Raji (cell line): ENCODE measurements around the gene MAPK1.

Source experiments
- POLR2A ChIP-seq: IDR thresholded peaks from 2 replicates; pipeline ENCODE4 v1.6.1; 2011; ENCODE audit warnings: low read depth, low read length, control low read depth; ENCODE audit not compliant: insufficient read depth

MAPK1 gene

DNA sequence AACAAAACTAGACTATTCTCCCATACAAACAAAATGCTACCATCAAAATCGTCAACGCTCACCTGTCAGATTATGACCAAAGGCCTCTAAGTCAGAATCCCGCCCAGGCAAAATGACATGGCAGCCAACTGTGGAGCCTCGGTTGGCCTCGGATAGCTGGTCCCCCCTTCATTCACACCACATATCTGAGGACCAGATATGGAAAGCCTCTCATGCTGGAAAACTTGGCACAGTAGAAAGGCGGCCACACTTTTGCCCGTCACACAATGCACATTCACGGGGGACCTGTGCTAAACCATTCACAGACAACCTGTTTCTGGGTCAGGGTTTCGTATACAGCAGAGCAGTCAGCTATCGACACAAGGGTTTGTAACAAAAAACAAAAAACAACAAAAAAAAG is 11.2 kb downstream of the MAPK1 start:
- no peak for TF ChIP-seq POLR2A

DNA sequence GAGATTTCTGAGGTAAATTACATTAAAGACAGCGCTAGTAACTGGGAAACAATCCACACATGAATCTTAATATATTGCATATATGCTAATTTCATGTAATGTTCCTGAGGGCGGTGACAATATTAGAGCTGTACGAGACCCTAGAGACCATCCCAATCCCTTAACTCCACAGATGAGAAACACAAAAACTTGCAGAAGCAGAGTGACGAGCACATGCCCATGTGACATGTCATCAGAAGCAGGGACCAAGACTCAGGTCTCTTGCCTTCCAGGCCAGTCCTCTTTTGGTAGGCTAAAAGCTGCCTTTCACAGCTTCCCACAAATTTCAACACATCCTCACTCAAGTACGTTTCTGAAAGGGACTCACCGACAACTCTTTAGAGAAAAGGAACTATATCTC is 11.8 kb downstream of the MAPK1 start:
- no peak for TF ChIP-seq POLR2A

GRCh38 chr22:21850660-21851059 is 16.8 kb downstream of the MAPK1 start:
- TF ChIP-seq POLR2A, result no peak

- TF ChIP-seq POLR2A, result no peak
Measured at GRCh38 chr22:21849489-21849888, 18.0 kb downstream of the MAPK1 start.

DNA sequence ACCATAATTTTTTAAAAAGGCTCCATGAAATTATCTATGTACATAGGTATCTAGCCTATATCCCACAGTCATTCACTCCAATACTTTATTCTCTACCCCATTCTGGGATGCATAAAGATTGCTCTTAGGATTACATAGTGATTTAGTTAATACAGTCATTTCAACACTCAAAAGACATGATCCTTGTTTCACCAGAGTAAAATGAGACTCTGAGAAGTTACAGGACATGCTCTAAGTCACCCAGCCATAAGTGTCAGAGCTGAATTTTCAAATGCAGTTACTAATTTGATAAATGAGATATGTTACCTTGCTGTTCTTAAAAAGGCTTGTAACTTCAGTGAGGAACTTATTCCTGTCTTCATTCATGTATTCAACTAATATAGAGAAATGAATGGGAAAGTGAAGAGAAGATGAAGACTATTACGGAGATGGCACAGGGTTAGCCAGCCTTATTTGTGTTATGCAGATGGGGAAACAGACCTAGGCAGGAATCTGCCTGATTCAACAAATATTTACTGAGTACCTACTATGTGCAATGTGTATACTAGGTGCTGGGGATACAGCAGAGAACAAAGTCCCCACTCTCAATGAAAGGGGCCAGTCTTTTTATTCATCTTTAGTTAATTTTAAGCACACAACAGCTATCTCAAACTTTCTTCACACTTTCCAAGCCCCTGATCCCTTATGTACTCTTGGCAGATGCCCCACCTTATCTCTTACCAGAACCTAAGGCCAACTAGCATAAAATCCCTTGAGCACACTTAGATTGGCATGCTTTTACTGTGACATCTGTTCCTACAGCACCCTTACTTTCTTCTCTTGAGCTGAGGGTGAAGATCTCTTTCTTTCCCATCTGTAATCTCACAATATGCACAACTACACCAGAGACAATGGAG is 21.6 kb downstream of the MAPK1 start:
- no peak for TF ChIP-seq POLR2A

DNA sequence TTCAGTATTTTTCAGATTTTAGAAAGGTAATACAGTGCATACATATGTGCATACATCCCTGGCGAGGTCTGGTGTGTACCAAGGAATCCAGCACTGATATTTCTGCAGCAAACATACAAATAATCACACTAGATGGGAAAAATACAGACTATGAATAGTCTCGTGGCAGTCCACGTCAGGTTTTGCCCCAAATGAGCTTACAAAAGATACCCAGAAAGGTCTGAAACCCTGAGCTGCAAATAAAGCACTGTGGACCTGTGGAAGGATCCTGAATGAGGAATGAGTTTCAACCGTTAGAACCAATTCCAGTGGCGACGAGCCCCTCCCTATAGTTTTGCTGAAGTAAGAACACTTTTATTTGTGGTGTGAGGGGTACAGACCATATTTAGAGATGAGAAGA is 24.5 kb downstream of the MAPK1 start:
- TF ChIP-seq POLR2A, result no peak

DNA sequence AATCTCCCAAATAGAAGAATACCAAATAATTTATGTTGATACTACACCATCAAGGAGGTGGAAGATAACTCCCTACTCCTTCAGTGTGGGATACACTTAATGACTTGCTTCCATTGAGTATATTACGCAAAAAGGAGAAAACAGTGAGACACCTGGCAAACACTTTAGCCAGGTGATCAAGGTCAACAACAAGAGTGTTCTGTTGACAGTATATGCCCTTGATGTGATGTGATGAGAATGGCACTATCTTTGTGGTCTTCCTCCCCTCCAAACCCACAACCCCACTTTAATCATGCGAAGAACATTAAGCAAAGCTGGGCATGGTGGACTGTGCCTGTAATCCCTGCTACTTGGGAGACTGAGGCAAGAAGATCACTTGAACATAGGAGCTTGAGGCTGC is 26.0 kb downstream of the MAPK1 start:
- TF ChIP-seq POLR2A, result no peak

DNA sequence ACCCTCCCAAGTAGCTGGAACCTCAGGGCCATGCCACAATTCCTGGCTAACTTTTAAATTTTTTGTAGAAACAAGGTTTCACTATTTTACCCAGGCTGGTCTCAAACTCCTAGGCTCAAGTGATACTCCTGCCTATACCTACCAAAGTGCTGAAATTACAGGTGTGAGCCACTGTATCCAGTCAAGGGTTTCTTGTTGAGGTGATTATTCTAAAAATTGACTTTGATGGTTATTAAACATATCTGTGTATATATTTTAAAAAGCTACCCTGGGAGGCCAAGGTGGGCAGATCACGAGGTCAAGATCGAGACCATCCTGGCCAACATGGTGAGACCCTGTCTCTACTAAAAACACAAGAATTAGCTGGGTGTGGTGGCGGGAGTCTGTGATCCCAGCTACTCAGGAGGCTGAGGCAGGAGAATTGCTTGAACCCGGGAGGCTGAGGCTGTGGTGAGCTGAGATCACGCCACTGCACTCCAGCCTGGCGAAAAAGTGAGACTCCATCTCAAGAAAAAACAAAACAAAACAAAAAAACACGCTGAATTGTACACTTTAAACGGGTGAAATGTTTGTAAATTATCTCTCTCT is 27.1 kb downstream of the MAPK1 start:
- TF ChIP-seq POLR2A, result no peak

DNA sequence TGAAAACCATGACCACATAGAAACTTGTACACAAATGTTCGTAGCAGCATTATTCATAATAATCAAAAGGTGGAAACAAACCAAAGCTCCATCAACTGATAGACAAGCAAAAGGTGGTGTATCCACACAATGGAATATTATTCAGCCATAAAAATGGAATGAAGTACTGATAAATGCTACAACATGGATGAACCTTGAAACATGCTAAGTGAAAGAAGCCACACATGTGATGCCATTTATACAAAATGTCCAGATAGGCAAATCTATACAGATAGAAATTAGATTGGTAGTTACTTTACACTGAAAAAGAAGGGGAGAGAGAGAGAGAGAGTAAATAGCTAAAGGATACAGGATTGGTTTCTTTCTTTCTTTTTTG is 27.7 kb downstream of the MAPK1 start:
- TF ChIP-seq POLR2A, result no peak

DNA sequence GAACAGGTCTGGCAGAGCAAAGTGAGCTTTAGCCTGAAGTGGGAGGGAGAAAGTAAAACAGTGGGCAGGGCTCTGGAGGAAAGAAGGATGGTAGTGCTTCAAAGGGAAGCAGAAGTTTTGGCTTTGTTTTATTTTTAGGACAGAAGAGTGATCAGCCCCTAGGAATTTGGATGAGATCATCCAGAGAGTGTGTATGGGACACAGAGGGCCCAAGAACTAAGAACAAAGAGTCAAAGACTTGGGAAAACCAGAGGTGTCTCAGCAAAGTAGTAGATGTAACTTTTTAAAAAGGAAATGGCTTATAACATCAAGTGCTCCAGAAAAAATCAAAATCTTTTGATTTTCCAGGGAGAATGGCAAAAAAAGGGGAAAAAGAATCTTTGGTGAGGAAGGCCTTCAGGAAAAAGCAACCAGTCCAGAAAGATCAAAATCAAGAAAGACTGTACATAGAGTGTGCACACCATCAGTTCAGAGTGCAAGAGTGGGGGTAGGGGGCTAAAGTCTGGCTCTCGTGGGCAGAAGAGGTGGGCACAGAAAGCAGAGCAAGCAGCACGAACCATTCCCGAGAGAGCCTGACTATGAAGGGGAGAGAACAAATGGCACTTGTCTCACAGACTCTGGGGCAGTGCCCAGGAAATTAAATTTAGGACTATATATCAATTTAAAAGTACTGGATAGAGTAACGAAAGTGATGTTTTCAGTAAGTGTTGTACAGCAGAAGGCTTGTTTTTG is 30.0 kb downstream of the MAPK1 start:
- TF ChIP-seq POLR2A, result no peak

DNA sequence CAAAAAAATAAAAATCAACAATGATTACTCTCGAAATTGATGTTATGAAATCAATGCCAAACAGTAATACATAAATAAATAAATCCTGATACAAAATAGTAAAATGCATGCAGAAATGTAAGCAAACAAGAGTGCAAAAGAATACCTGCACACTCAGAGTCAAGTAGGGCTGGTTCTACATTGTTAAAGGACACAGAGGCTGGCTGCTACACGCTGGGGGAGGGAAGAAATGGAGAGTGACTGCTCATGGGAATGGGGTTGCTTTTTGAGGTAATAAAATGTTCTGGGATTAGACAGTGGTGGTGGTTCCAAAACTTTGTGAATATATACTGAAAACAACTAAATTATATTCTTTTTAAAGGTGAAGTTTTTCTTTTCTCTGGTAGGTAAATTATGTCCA is 32.1 kb downstream of the MAPK1 start:
- TF ChIP-seq POLR2A, result no peak

DNA sequence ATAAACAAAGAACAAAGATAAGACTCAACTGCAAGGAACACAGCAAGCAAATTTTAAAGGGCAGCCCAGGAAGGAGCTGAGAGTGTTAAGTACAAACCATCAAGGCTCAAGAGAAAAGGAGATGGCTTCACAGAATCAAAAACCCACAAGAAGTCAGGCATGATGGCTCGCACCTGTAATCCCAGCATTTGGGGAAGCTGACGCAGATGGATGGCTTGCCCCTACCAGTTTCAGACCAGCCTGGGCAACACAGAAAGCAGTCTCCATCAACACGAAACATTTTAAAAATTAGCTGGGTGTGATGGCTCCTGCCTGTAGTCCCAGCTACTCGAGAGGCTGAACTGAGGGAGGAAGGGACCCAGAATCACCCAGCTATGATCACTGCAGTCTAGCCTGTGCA is 32.6 kb downstream of the MAPK1 start:
- TF ChIP-seq POLR2A, result no peak

DNA sequence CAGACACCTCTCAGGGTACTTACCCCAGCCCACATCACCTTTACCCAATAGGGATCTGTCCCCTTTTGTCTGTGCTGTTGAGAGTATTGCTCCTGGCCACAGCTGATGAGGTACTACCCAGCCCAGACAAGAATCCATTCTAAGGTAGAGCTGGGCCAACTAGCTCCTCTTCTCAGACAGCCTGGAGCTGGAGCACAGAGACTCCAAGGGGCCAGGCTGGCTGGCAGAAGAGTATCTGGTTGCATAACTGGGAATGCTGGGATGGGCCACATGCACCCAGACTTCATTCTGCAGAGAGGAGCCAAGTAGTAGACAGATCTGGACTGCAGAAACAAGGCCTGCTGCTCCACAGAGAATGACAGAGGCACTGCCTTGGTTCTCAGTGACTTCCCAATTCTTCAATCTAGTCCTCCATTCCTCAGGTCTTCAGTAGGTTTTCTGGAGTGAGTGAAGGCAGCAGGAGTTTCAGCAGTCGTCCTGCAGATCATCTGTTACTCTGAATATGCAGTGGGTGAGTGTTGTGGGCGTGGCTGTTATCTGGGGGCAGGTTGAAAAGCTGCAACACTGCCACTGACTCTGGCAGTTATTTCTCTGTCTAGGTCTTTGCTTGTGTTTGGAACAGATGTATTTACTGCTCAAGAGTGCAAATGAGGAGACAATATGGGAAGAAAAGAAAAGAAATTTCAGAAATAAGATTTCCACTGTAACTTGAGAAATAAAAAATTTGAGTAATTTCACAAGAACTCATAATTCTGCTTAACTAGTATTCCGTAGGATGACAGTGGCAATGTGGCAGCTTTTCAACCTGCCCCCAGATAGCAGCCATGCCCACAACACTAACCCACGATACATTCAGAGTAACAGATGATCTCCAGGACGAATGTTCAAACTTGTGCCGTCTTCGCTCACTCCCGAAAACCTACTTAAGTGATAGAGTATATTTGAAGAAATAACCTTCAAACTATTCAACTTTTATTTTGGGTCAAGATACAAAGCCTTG is 34.9 kb downstream of the MAPK1 start:
- TF ChIP-seq POLR2A, result no peak

DNA sequence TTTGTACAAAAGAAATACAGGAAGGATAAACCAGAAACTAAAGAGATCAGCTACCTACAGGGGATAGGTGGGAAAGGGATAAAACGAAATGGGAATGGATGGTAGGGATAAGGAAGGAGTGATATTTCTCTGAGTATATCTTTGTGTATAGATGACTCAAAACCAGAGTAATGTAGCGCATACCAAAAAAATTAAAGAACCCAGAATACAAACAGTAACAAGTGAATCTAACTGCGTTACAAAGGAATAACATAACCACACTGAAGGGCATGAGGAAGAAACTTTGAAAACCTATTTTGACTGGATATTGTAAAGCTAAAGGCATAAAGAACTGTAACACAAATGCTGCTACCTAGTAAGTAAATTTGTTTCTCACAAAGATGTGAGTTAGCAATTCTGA is 37.9 kb downstream of the MAPK1 start:
- no peak for TF ChIP-seq POLR2A

DNA sequence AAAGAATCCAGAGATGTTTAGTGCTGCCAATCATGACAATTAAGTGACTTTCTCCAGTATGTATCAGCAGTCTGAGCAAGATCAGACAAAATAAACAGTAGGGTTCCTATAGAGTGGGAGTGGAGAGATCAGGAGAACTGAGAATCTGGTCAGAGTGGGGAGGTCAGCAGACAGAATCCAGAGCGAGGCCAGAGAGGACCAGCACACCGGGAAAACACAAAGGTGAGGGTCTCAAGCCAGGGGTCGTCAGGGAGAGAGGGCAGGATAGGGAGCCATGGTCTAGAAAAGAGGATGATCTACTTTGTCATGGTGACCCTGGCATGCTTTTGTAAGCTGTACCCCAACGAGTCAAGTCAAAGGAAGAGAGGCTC is 39.2 kb downstream of the MAPK1 start:
- no peak for TF ChIP-seq POLR2A
